SH-SY5Y (cell line): ENCODE measurements around the gene ZBTB40.

Experiments
- GATA2 ChIP-seq: IDR thresholded peaks from 2 replicates; pipeline ENCODE4 v1.6.1; 2011; ENCODE audit warnings: mild to moderate bottlenecking, low read depth, low read length
- GATA3 ChIP-seq: IDR thresholded peaks from 2 replicates; pipeline ENCODE4 v1.6.1; 2011; ENCODE audit warnings: low read depth, mild to moderate bottlenecking, low read length, moderate library complexity

- no peak for TF ChIP-seq GATA3
- no peak for TF ChIP-seq GATA2
Observed at GRCh38 chr1:22461100-22461499, 9.4 kb downstream of the ZBTB40 start.
